ENCODE data around the gene SORCS2. TPM values are rescaled to one million over a fixed set of nuclear protein-coding genes. Genes with fewer than 3 reads are reported as not detected.

SORCS2 gene
- total and polyA plus RNA-seq, 2 experiments from 2014 or later = 0.38 to 1.4 TPM

GRCh38 chr4:7319024-7319423 is 126.7 kb downstream of the SORCS2 start:
- DNase-seq = no peak
- H3K9me3 ChIP-seq (ENCODE audit: low read depth) = no peaks in the 10 kb centered on the region
- no peaks in the 10 kb centered on the region for H3K79me2 ChIP-seq (ENCODE audit: insufficient read depth)
- no peak overlapping the region for H3K9ac ChIP-seq
- no peaks in the 10 kb centered on the region for H3K27me3 ChIP-seq (replicated peaks; ENCODE audit: insufficient read depth)
- in situ Hi-C loops (cut with MboI) = no loop called here
- H3K4me1 ChIP-seq (ENCODE audit: insufficient read depth) = no peaks in the 10 kb centered on the region
- no peaks in the 10 kb centered on the region for H3K9me2 ChIP-seq (ENCODE audit: insufficient read depth)
- H3K36me3 ChIP-seq (ENCODE audit: low read depth) = no peaks in the 10 kb centered on the region
- H2AFZ ChIP-seq = no peak overlapping the region
- no peaks in the 10 kb centered on the region for H4K20me1 ChIP-seq (ENCODE audit: insufficient read depth)
- TF ChIP-seq EZH2 (IDR thresholded peaks at IDR 0.05; ENCODE audit: insufficient read depth, poor library complexity, severe bottlenecking) (no peak), EZH2phosphoT487 (IDR thresholded peaks at IDR 0.05; ENCODE audit: insufficient read depth, low read depth) (no peak)
- H3K4me2 ChIP-seq (ENCODE audit: unreplicated experiment) = no peak overlapping the region
- H3K27ac ChIP-seq = no peak overlapping the region
- H3K4me3 ChIP-seq = no peak overlapping the region
- 42 to 51% methylated on average over 4 of the region's 4 CpGs for whole genome bisulfite sequencing, 2 experiments (ENCODE audit: low coverage in 1 of 2, low lambda C conversion rate in 2 of 2, missing lambda C conversion rate in 2 of 2)
- no peaks in the 10 kb centered on the region for H3F3A ChIP-seq (ENCODE audit: insufficient read depth)

- no peaks in the 10 kb centered on the region for H4K20me1 ChIP-seq (ENCODE audit: insufficient read depth)
- H2AFZ ChIP-seq = no peak overlapping the region
- H3K9me2 ChIP-seq (ENCODE audit: insufficient read depth) = no peaks in the 10 kb centered on the region
- H3F3A ChIP-seq (ENCODE audit: insufficient read depth) = no peaks in the 10 kb centered on the region
- 52 to 54% methylated on average over 5 of the region's 5 CpGs for WGBS, 2 experiments (ENCODE audit: low coverage in 1 of 2, low lambda C conversion rate in 2 of 2, missing lambda C conversion rate in 2 of 2)
- no peaks in the 10 kb centered on the region for H3K79me2 ChIP-seq (ENCODE audit: insufficient read depth)
- in situ Hi-C loops (cut with MboI) = no loop called here
- H3K4me3 ChIP-seq = no peak overlapping the region
- TF ChIP-seq EZH2 (IDR thresholded peaks at IDR 0.05; ENCODE audit: insufficient read depth, poor library complexity, severe bottlenecking) = no peak
- TF ChIP-seq EZH2phosphoT487 (IDR thresholded peaks at IDR 0.05; ENCODE audit: insufficient read depth, low read depth) = no peak
- no peak overlapping the region for H3K4me2 ChIP-seq (ENCODE audit: unreplicated experiment)
- no peak for DNase-seq
- no peaks in the 10 kb centered on the region for H3K4me1 ChIP-seq (ENCODE audit: insufficient read depth)
- no peaks in the 10 kb centered on the region for H3K36me3 ChIP-seq (ENCODE audit: low read depth)
- no peak overlapping the region for H3K27ac ChIP-seq
- no peaks in the 10 kb centered on the region for H3K27me3 ChIP-seq (replicated peaks; ENCODE audit: insufficient read depth)
- no peaks in the 10 kb centered on the region for H3K9me3 ChIP-seq (ENCODE audit: low read depth)
- H3K9ac ChIP-seq = no peak overlapping the region
Measured at GRCh38 chr4:7320206-7320797, 128.0 kb downstream of the SORCS2 start.

- WGBS, 2 experiments (ENCODE audit: low coverage in 1 of 2, low lambda C conversion rate in 2 of 2, missing lambda C conversion rate in 2 of 2) = 60 to 67% methylated on average over 18 of the region's 18 CpGs
- TF ChIP-seq EZH2phosphoT487 (IDR thresholded peaks at IDR 0.05; ENCODE audit: insufficient read depth, low read depth) (no peak), EZH2 (IDR thresholded peaks at IDR 0.05; ENCODE audit: insufficient read depth, poor library complexity, severe bottlenecking) (no peak)
- DNase-seq = no peak
- Histone ChIP-seq H3K9ac (no peak overlapping the region), H4K20me1 (ENCODE audit: insufficient read depth) (no peaks in the 10 kb centered on the region), H3K79me2 (ENCODE audit: insufficient read depth) (no peaks in the 10 kb centered on the region), H3K4me1 (ENCODE audit: insufficient read depth) (no peaks in the 10 kb centered on the region), H2AFZ (no peak overlapping the region), H3F3A (ENCODE audit: insufficient read depth) (no peaks in the 10 kb centered on the region), H3K4me3 (no peak overlapping the region), H3K9me2 (ENCODE audit: insufficient read depth) (no peaks in the 10 kb centered on the region), H3K9me3 (ENCODE audit: low read depth) (no peaks in the 10 kb centered on the region), H3K27ac (no peak overlapping the region), H3K27me3 (replicated peaks; ENCODE audit: insufficient read depth) (no peaks in the 10 kb centered on the region), H3K36me3 (ENCODE audit: low read depth) (no peaks in the 10 kb centered on the region), H3K4me2 (ENCODE audit: unreplicated experiment) (no peak overlapping the region)
- in situ Hi-C loops (cut with MboI) = no loop called here
Measured at GRCh38 chr4:7322166-7322991, 130.0 kb downstream of the SORCS2 start.

GRCh38 chr4:7323461-7323871 is 131.1 kb downstream of the SORCS2 start:
- Histone ChIP-seq H3K4me1 (ENCODE audit: insufficient read depth) (peaks cover under 1% of the 10 kb centered on the region; the same call in 1 of the 2 replicates), H3K4me3 (no peak overlapping the region), H3K27ac (no peak overlapping the region), H3K9me3 (ENCODE audit: low read depth) (no peaks in the 10 kb centered on the region), H3K36me3 (ENCODE audit: low read depth) (no peaks in the 10 kb centered on the region), H3K9me2 (ENCODE audit: insufficient read depth) (no peaks in the 10 kb centered on the region), H3K4me2 (ENCODE audit: unreplicated experiment) (no peak overlapping the region), H2AFZ (no peak overlapping the region), H3K9ac (no peak overlapping the region), H3F3A (ENCODE audit: insufficient read depth) (no peaks in the 10 kb centered on the region), H3K79me2 (ENCODE audit: insufficient read depth) (no peaks in the 10 kb centered on the region), H4K20me1 (ENCODE audit: insufficient read depth) (no peaks in the 10 kb centered on the region), H3K27me3 (replicated peaks; ENCODE audit: insufficient read depth) (no peaks in the 10 kb centered on the region)
- TF ChIP-seq EZH2phosphoT487 (IDR thresholded peaks at IDR 0.05; ENCODE audit: insufficient read depth, low read depth) (no peak), EZH2 (IDR thresholded peaks at IDR 0.05; ENCODE audit: insufficient read depth, poor library complexity, severe bottlenecking) (no peak)
- DNase-seq = no peak
- 61% methylated on average over 5 of the region's 5 CpGs for WGBS, 2 experiments (ENCODE audit: low coverage in 1 of 2, low lambda C conversion rate in 2 of 2, missing lambda C conversion rate in 2 of 2)
- in situ Hi-C loops (cut with MboI) = no loop called here

Data from GM23248 (cell line).